T47D (cell line): ENCODE data around the gene EPG5.
"Not testable (repeated sequence)": the region's sequence is repeated elsewhere in the genome, so short reads cannot be mapped to it uniquely, and the experiment has no call there.

Experiments
- DNase-seq, 2 experiments: peaks; one replicate each; pipeline versions ENCODE4 v3.0.0 to v3.0.0-alpha.2; 2011 to 2012; ENCODE audit warnings: low read depth in 1 of 2, low spot score in 1 of 2
- JUND ChIP-seq: IDR thresholded peaks from 2 replicates; pipeline ENCODE4 v1.6.1; 2012; ENCODE audit warnings: low read depth
- in situ Hi-C: cut with HindIII; loops from 2 replicates; pipeline ENCODE4 v1.10.0; 2016; ENCODE audit warnings: low sequenced_read_pairs, low pct_unique_long_range_greater_than_20kb

EPG5 gene

DNA sequence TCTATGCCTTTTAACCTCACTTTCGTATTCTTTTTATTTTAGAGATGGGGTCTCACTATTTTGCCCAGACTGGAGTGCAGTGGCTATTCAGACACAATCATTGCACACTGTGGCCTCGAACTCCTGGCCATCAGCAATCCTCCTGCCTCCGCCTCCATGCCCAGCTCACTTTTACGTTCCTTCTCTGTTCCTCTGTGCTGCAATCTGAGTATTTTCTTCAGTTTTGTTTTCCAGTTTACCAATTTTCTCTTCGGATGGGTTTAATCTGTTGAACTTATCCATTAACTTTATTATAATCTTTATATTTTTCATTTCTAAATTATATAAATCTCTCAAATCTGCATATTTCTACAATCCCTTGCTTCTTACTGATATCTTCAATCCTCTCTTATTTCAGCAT lies 103.0 kb downstream of the EPG5 start:
- no peak for DNase-seq
- no peak for TF ChIP-seq JUND
- in situ Hi-C loops: no loop called here

- in situ Hi-C loops: no loop called here
- TF ChIP-seq JUND: no peak
- no peak for DNase-seq
Observed at GRCh38 chr18:45863469-45863868, 103.7 kb downstream of the EPG5 start.

GRCh38 chr18:45861926-45862325 lies 105.2 kb downstream of the EPG5 start:
- no peak for TF ChIP-seq JUND
- in situ Hi-C loops: no loop called here

GRCh38 chr18:45860971-45861370 lies 106.2 kb downstream of the EPG5 start:
- TF ChIP-seq JUND: no peak
- no peak for DNase-seq
- in situ Hi-C loops: no loop called here

More at GRCh38 chr18:45861926-45862325, 105.2 kb downstream of the EPG5 start:
- no peak for DNase-seq

DNA sequence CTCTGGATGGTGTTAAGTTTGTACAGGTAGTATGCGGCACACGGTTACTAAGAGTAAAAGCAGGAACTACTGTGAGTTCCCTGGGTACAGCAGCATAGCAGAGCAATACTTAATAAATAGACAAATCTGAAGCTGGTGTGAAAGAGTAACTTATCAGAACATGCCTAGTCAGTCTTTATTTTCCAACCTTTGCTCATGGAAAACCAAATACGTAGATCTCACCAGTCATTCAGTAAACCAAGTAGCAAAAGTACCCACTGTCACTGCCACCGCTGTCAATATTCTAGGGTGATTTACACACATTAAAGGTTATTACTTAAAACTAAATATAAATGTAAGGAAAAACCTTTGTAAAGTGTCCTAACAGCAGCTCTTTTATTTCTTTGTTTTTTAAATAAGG lies 106.6 kb downstream of the EPG5 start:
- no peak for TF ChIP-seq JUND
- DNase-seq: no peak
- in situ Hi-C loops: no loop called here

- in situ Hi-C loops: no loop called here
- DNase-seq: no peak
Observed at GRCh38 chr18:45859334-45859733, 107.8 kb downstream of the EPG5 start.

DNA sequence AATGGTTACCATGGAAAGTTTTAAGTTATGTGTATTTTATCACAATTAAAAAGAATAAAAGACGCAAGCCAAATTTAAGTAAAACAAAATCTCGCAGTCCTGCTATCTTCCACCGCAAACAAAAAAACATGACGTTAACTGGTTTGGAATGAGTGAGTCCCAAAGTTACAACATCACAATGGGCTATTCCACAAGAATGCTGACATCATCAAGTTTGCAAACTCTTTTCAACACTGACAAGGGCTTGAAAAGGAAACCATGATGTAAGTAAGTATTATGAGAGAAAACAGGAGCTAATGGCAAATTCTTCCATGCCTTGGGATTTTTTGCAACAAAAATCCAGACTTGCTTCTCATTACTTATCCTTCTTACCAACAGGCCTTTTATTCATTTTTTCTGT lies 110.6 kb downstream of the EPG5 start:
- DNase-seq: no peak
- no peak for TF ChIP-seq JUND
- in situ Hi-C loops: no loop called here

More at GRCh38 chr18:45859334-45859733, 107.8 kb downstream of the EPG5 start:
- no peak for TF ChIP-seq JUND

DNA sequence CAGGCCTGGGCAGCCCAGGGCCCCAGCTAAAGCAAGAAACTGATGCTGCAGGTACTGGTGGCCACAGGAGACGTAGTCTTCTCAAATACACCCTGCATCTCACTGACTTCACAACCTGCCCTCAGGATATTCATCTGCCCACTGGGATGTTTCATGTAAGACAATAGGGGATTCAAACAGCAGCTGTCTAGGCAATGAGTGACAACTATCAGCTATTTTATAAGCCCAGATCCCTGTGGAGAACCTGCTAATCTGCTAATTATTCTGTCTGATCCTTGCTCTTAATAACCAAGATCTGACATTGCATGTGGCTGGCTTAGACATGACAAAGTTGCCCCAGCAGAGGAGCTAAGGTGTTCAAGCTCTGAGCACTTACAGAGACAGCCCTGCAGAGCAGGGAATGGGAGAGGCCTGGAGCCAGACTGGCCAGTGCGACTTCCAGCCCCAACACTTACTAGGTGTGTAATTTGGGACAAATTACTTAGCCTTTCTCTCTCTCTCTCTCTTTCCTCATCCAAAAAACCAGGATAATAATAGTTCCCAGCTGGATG lies 113.0 kb downstream of the EPG5 start:
- TF ChIP-seq JUND: no peak
- in situ Hi-C loops: no loop called here
- DNase-seq: no peak

DNA sequence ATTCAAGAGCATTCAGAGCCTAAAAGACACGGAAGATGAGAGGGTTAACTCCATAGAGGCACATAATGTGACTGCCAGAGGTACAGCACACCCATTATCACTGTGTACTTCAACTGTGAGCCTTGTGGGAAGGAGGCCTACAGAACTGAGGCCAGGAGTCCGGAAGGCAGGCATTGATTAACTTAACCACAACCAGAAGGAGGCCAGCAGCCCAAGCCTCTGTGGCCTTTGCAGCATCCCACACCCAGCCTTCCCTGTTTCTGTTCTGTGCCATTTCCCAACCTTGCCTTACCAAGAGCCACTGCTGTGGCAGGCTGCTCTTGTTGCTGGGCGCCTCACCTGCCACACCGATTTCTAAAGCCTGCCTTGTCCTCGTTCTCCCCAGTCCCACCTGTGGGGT lies 114.5 kb downstream of the EPG5 start:
- no peak for TF ChIP-seq JUND
- DNase-seq: no peak
- in situ Hi-C loops: no loop called here

GRCh38 chr18:45851161-45851925 lies 115.8 kb downstream of the EPG5 start:
- in situ Hi-C loops: no loop called here
- DNase-seq: no peak
- TF ChIP-seq JUND: no peak

- no peak for TF ChIP-seq JUND
- in situ Hi-C loops: no loop called here
- DNase-seq: peak in 1 of 2 experiments; percentile 38
Observed at GRCh38 chr18:45850021-45850420, 117.1 kb downstream of the EPG5 start.

DNA sequence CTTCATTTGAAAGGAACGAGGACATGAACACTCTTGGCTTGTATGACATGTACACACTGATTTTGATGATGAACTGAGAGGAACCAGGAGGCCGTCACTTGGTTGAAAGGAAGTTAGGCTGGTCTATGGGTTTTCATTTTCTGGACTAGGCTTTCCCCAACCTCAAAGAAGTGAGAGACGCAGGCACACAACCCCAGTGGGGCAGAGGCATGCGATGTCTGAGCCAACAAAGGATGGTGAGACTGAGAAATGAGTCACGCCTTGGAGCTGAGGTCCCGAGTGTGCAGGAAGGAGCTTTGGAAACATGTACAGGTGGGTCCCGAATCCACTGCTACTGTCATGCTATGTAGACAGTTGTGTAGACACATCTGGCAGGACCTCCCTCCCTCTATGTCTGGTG lies 117.6 kb downstream of the EPG5 start:
- TF ChIP-seq JUND: no peak
- in situ Hi-C loops: no loop called here
- DNase-seq: no peak

- in situ Hi-C loops: not testable (repeated sequence)
Observed at GRCh38 chr18:45848643-45849042, 118.5 kb downstream of the EPG5 start.

GRCh38 chr18:45847119-45847518 lies 120.0 kb downstream of the EPG5 start:
- no peak for TF ChIP-seq JUND
- no peak for DNase-seq
- in situ Hi-C loops: no loop called here

More at GRCh38 chr18:45848643-45849042, 118.5 kb downstream of the EPG5 start:
- DNase-seq: not testable (repeated sequence)
